K562 (cell line): ENCODE results near the gene PYCR2. TPM values are rescaled to one million over a fixed set of nuclear protein-coding genes. Genes with fewer than 3 reads are reported as not detected.

Experiments used
- CREM ChIP-seq: IDR thresholded peaks from 2 replicates; pipeline ENCODE4 v1.6.1; 2014; ENCODE audit warnings: antibody characterized with exemption, low read depth
- NBN ChIP-seq: fragments of 450-650 bp; IDR thresholded peaks from 2 replicates; pipeline ENCODE4 v1.6.1; 2016; ENCODE audit warnings: low read depth, mild to moderate bottlenecking
- NEUROD1 ChIP-seq: fragments of 150-350 bp; IDR thresholded peaks from 2 replicates; pipeline ENCODE4 v1.6.1; 2014; ENCODE audit warnings: borderline replicate concordance, low read length, low read depth; ENCODE audit not compliant: partially characterized antibody
- NRF1 ChIP-seq, 2 experiments: fragments of 450-650 bp; IDR thresholded peaks in 1 of 2; conservative IDR thresholded peaks in 1 of 2; 2 replicates each; pipeline ENCODE4 v1.6.1; 2014; ENCODE audit warnings: mild to moderate bottlenecking in 2 of 2
- OTX1 ChIP-seq: fragments of 450-650 bp; formaldehyde crosslinking; IDR thresholded peaks from 2 replicates; pipeline ENCODE4 v1.4.0; 2022; ENCODE audit warnings: mild to moderate bottlenecking
- PHF20 ChIP-seq: fragments of 450-650 bp; IDR thresholded peaks from 2 replicates; pipeline ENCODE4 v1.6.1; 2018; ENCODE audit not compliant: partially characterized antibody
- PRDM10 ChIP-seq: fragments of 450-650 bp; IDR thresholded peaks from 2 replicates; pipeline ENCODE4 v1.6.1; 2018; ENCODE audit not compliant: partially characterized antibody
- TAF1 ChIP-seq: IDR thresholded peaks from 2 replicates; pipeline ENCODE4 v1.6.1; 2011; ENCODE audit warnings: mild to moderate bottlenecking, low read length, moderate library complexity; ENCODE audit not compliant: insufficient read depth, control insufficient read depth, severe bottlenecking; ENCODE audit errors: extremely low read depth
- THRA ChIP-seq: fragments of 450-650 bp; IDR thresholded peaks from 2 replicates; pipeline ENCODE4 v1.6.1; 2017; ENCODE audit warnings: mild to moderate bottlenecking, moderate library complexity
- UBTF ChIP-seq, 2 experiments: IDR thresholded peaks; 2 replicates each; pipeline ENCODE4 v1.6.1; 2012; ENCODE audit warnings: improper control_type of control experiment in 2 of 2, low read depth in 2 of 2, low read length in 2 of 2, borderline replicate concordance in 1 of 2
- ZEB2 ChIP-seq: fragments of 450-650 bp; IDR thresholded peaks from 2 replicates; pipeline ENCODE4 v1.6.1; 2016
- ZFP91 ChIP-seq: sonication (generic); formaldehyde crosslinking; IDR thresholded peaks from 2 replicates; pipeline ENCODE4 v1.8.0; 2022; ENCODE audit warnings: mild to moderate bottlenecking, missing genetic modification reagents
- ZNF75A ChIP-seq: fragments of 450-650 bp; formaldehyde crosslinking; IDR thresholded peaks from 2 replicates; pipeline ENCODE4 v1.4.0; 2020; ENCODE audit warnings: mild to moderate bottlenecking
- polyA plus RNA-seq, 8 experiments: library from polyadenylated mRNA; depleted of rRNA in 4 of 8; stranded (reverse) in 5 of 8; unstranded in 3 of 8; fragments of >200 nt; fragmentation: Nextera tagmentation in 2 of 8; fragmentation: Illumina TruSeq in 1 of 8; extraction: Ambion mirVana in 2 of 8; extraction: Trizol in 1 of 8; gene quantifications; 2 replicates each; pipeline versions ENCODE4 v1.2.1 to v1.2.3, GENCODE V29; 2011 to 2014; ENCODE audit warnings: inconsistent platforms in 1 of 8, missing spikeins in 1 of 8
- total RNA-seq, 7 experiments: library from RNA; depleted of rRNA in 6 of 7; stranded (reverse); fragments of >200 nt in 6 of 7; fragmentation: Illumina TruSeq in 2 of 7; extraction: Trizol in 2 of 7; gene quantifications; 2 replicates each; pipeline versions ENCODE4 v1.2.1 to v1.2.3, GENCODE V29; 2011 to 2021; ENCODE audit warnings: low replicate concordance in 1 of 7

PYCR2 gene
- total and polyA plus RNA-seq, 9 of the 15 experiments (the other 6 are each of a cell fraction or from before 2014, with no cell fraction given), result 5.5 to 219 (median 127) TPM

GRCh38 chr1:225881081-225881958, 42.7 kb downstream of the PYCR2 start (continued):
- TF ChIP-seq PRDM10, result peak; percentile 23
- TF ChIP-seq UBTF (IDR thresholded peaks at IDR 0.05; ENCODE audit: borderline replicate concordance in 1 of 2, low read depth in 2 of 2, low read length in 2 of 2), result peak in 1 of 2 experiments; percentile 77; a peak in 1 of 4 replicates
- TF ChIP-seq NRF1 (conservative IDR thresholded peaks at IDR 0.05 in 1 of 2, IDR thresholded peaks at IDR 0.05 in 1 of 2), result peak in 1 of 2 experiments; percentile 3; a peak in 1 of 4 replicates
- TF ChIP-seq OTX1, result 0 out of 2 replicates have a peak, but pooled peaks have one; percentile 27
- no peak for TF ChIP-seq NBN
- no peak for TF ChIP-seq THRA
- TF ChIP-seq ZFP91, result 0 out of 2 replicates have a peak, but pooled peaks have one; percentile 8
- peak; percentile 75; the same call in 1 of the 2 replicates for TF ChIP-seq ZEB2
- peak; percentile 63 for TF ChIP-seq TAF1
- peak; percentile 12 for TF ChIP-seq NEUROD1
- TF ChIP-seq ZNF75A, result no peak
- no peak for TF ChIP-seq PHF20
- peak; percentile 45 for TF ChIP-seq CREM
